NAMALWA (cell line): ENCODE measurements around the gene EEIG1.

Experiments used
- DNase-seq: peaks from one replicate; pipeline ENCODE4 v3.0.0-alpha.2; 2015; ENCODE audit warnings: low spot score

EEIG1 gene

GRCh38 chr9:127974769-127975261 is 6.0 kb downstream of the EEIG1 start:
- no peak for DNase-seq

DNA sequence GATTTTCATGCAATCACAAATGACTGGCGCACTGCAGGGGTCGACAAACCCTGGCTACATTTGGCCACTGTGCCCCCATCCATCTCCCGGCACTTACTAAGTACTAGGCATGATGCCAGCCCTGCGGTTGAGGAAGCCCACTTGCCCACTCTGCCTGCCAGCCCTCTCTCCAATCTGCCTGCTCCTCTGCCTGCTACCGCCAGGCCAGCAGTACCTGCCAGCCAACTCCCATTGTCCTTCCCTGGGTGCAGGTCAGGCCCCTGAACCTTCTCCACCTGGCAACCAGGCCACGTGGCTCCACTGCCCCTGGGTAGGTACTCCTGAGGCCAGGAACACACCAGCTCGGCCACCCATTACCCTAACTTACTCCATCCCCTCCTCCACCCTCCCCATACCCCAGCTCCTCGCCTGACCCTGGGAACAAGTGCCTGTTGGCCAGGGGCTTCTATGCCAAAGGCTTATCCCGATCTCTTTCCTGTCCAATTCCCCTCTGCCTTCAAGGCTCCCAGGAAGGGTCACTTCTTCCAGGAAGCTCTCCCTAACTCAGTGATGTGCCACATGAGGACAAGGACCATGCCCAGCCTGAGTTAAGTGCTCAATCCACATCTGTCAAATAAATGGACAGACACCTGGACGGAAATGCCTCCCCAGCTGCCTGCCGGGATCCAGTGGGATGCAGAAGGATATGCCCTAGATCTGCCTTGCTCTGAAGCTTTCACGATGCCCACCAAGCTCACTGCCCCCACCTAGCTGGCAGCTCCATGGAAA is 6.6 kb downstream of the EEIG1 start:
- no peak for DNase-seq

GRCh38 chr9:127973169-127974000 is 7.4 kb downstream of the EEIG1 start:
- DNase-seq: no peak

- no peak for DNase-seq
Measured at GRCh38 chr9:127972236-127972871, 8.4 kb downstream of the EEIG1 start.

GRCh38 chr9:127971357-127972235 is 9.2 kb downstream of the EEIG1 start:
- DNase-seq: no peak

DNA sequence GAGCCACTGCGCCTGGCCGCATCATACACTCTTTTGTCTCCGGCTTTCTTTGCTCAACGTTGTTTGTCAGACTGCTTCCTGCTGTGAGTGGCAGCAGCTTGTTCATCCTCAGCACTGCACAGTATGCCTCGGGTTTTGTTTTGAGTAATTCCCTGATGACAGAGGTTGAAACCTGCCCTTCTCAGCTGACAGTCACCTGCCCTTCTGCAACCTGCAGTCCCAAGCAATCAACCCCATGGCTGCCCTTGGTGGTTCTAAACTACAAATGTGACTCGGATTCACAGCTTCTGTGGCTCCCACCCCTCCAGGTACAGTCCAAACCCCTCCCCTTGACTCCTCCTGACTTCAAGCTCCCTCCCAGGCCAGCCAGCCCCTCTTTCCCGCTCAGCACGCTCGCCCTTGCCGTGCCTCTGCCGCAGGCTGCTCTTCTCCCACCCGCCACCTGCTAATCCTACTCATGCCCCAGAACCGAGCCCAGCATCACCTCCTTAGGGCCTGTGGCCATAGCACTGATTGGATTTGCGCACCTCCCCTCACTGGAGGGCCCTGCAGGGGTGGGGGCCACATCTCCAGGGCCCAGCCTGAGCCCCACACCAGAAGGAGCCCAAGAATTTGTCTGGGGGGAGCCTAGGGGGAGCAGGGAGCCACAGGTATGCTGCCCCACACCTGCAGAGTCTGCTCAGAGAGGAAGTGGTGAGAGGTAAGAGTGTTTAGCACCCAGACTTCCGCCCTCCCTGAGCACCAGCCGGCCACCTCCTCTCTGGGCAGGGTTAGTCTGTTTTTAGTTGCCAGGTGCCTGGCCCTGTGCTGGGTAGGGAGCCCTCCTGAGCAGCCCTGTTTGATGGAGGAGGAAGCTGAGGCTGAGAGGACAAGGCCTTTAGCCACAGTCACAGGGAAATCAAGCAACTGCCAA is 10.1 kb downstream of the EEIG1 start:
- DNase-seq: peak; percentile 49

DNA sequence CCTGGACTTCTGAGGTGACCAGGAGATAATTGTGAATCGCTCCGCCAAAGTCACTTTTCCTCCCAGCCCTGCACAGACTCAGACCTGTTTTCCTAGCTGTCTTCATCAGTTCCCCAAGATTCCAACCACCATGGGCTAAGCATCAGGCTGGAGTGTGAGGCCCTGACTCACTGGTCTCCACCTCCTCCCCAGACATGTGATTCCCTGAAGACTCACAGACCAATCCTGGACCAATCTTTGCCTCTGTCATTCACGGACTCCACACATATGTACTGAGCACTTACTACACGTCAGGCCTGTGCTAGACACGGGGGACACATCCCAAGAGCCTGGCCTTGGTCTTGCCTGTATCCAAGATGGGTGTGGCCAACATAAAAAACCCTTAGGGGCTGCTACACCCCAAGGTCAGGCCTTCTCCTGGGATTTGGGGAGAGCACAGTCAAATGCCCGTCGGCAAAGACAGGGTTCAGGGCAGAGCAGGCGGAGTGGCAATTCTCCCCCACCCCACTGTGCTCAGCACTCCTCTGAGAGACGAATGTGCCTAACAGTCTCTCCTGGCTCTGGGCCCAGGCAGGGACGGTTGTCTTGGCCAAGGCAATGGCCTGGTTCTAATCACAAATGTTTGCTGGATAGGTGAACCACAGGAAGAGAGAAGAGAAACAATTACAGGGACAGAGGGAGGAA is 11.9 kb downstream of the EEIG1 start:
- no peak for DNase-seq

DNA sequence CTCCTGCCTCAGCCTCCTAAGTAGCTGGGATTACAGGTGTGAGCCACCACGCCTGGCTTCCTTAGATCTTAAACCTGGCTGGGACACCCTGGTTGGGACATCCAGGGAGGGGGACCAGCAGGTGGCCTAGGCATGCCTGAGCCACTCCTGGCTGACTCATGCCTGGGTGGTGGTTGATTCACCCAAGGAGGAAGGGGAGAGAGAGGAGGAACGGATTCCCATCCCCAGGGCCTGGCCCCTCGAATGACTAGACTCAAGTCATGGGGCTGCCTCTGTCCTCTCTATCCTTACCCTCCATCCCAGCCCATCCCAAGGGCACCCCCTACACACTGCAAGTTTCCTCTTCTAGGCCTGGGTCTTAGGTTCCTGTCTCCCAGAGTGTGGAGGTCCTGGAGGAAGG is 12.7 kb downstream of the EEIG1 start:
- DNase-seq: no peak

GRCh38 chr9:127967151-127967809 is 13.5 kb downstream of the EEIG1 start:
- no peak for DNase-seq

DNA sequence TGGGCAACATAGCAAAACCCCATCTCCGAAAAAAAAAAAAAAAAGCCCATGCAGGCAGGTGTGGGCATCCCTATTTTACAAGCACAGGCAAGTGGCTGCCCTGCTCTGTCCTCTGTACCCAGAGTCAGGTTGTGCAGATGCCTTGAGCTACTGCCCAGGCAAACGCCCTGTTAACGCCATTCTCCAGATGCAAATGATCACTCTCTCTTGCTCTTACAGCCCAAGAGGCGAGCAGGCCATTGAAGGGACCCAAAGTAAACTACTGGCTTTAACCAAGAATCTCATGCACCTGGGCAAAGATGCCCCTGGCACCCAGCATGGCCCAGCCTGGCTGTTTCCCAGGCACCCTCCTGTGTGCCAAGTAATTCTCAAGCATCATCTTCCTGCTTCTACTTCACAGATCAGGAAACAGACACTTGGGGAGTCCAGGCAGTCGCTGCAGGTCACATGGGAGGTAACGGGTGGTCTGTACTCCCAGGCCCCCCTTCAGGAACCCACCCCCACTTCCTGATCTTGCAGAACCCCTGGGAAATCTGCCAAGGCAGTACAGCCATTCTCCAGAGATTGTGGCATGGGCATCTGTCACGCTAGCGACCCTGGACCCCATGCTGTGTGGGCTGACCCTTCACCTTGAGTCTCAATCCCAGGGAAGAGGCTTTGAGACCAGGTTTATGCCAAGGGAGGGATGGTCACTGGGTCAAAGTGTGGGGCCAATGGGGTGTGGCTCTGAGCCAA is 14.2 kb downstream of the EEIG1 start:
- no peak for DNase-seq

DNA sequence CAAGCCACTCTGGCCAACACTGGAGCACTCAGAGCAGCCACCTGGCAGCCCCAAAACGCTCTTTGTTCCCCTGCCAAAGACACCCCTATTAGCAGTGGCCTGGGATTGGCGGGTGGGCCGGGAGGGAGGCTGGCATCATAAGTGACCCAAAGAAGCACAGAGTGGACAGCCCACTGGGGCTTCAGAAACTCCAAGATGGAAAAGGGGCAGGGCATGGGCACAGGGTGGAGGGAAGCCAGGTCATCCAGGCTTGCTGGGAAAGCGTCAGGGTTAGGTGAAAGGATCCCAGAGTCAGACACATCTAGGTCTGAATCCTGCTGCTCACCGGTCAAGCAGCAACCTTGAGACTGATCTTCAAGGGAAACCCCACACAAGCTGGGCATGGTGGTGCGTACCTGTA is 14.8 kb downstream of the EEIG1 start:
- no peak for DNase-seq

GRCh38 chr9:127963359-127964064 is 17.3 kb downstream of the EEIG1 start:
- DNase-seq: no peak

DNA sequence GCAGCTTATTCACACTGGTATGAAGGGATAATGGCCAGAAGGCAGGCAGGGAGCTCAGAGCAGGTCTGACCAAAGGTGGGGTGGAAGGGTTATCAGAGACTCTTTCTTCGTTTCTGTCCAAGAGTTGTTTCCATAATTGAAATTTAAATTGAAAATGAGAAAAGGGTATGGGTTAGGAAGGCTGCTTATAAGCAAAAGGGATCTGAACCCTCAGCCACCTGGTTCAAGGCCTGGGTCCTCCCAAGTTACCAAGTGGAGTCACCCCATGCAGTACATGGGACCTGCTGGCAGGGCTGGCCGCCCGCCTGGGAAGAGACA is 17.8 kb downstream of the EEIG1 start:
- DNase-seq: no peak

GRCh38 chr9:127962278-127962677 is 18.5 kb downstream of the EEIG1 start:
- DNase-seq: no peak

DNA sequence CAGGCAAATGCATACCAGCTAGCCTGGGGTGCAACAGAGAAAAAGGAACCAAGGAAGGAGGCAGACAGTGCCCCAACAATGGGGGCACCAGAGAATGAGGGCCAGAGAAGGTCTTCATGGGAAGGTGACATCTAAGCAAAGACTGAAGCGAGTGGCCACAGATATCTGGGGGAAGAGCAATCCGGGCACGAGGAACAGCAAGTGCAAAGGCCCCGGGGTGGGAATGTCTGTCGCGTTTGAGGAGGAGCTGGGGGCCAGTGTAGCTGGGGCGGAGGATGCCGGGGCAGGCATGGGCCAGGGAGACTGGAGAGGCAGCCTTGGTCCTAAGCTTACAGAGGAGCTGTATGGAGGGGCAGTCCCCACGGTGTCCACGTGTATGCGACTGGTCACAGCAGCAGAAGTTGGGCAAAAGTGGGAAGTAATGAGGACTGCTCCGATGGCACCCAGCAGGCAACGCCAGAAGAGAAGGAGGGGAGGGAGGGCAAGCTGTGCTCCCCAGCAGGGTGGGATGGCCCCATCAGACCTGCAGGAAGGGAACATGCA is 19.1 kb downstream of the EEIG1 start:
- DNase-seq: no peak

GRCh38 chr9:127961155-127961490 is 19.7 kb downstream of the EEIG1 start:
- no peak for DNase-seq

DNA sequence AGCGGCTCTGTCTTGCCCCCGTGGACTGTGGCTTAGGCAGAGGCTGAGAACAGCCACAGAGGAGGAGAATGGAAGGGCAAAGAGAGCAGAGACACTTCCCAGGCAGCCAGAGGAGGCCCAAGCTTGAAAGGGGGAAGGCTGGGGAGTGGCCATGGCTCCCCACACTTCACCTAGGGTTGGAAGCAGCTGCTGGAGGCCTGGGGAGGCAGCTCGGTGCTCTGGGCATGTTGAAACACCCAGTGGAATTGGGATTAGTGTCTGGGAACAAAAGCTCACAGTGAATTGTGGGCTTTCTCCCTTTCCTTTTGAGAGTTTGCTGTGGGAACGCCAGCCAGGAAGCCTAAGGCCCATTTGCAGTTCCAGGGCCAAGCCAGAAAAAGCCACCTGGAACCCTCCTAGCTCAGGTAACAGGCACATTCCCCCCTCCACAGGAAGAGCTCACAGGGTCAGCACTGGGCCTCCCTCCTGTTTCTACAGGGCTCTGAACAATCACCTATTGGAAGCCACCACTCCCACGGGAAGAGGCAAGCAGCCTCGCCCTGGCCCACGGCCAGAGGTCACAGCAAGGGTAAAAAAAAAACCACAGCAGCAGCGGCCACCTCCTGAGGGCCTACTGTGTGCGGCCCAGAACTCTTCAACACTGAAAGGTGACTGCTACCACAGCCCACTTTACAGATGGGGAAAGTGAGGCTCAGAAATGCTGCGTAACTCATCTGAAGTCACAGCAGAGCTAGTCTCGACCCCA is 20.2 kb downstream of the EEIG1 start:
- no peak for DNase-seq
